DLD1 (cell line): Measurements from ENCODE around the gene GRAP.
"Not testable (repeated sequence)": the region's sequence is repeated elsewhere in the genome, so short reads cannot be mapped to it uniquely, and the experiment has no call there.

Source experiments
- in situ Hi-C: cut with HindIII; loops from 2 replicates; pipeline ENCODE4 v1.10.0; 2017; ENCODE audit warnings: low sequenced_read_pairs

GRAP gene

DNA sequence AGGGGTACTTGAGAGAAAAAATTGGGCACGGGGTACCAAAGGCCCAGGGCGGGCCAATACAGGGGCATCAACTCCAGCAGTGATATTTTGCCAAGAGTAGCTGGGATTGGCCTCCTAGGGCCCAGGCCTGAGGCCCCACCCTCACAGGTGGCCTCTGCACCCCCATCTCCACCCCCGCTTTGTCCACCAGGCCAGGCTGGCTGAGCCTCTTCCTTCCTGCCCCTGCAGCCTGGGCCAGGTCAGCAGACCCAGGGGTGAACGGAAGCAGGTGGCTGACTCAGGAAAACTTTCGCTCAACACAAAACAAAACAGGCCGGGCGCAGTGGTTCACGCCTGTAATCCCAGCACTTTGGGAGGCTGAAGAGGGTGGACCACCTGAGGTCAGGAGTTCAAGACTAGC, 3.7 kb downstream of the GRAP start:
- in situ Hi-C loops: not testable (repeated sequence)

DNA sequence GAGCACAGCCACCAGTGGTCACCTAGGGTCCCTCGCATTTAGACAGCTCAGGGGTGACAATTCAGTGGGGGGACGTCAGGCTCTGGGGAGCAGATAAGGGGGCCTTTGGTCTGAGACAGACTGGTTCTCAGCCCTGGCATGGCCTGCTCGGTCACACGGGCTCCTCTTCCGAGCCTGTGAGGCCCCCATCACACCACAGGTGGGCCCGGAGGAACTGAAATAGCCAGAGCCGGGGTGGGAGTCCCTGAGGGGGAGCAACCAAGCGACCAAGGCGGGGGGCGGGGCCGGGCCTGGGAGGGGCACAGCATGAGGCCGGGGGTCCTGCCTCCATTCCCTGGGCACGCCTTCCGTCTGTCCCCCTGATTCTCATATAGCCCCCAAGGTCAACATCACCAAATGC, 4.4 kb downstream of the GRAP start:
- in situ Hi-C loops: not testable (repeated sequence)

DNA sequence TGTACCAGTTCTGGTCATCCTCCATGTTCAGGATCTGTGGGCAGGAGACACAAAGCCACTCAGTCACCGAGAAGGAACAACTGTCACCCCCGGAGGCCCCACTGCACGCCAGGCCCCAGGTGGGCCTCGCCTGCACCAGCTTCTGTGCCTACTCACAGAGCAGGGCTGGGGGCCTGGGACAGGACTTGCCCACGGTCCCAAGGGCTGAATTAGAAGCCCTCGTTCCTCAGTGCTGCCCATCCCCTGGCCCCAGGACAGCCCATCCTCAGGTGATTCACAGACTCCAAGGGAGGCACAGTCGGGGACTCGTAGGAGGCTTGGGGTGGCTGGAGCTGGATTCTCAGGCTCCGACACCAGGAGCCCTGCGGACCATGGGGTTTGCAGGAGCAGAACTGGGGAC, 4.9 kb downstream of the GRAP start:
- in situ Hi-C loops: not testable (repeated sequence)

DNA sequence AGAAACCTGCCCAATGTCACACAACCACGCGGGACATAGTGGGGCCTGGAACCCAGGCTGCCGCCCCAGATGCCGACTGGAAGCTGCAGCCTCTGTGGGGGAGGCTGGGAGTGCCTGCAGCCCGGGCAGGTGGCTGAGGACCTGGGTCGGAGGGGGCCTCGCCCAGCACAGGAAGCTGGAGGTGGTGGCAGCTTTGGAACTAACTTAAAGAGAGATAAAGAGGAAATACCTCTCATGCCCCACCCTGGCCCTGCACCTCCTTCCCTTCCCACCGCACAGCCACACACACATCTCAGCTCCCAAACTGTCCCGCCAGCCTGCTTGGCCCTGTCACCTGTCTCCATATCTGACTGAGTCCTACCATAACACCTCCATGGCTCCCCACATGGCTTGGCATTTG, 6.4 kb downstream of the GRAP start:
- in situ Hi-C loops: not testable (repeated sequence)

DNA sequence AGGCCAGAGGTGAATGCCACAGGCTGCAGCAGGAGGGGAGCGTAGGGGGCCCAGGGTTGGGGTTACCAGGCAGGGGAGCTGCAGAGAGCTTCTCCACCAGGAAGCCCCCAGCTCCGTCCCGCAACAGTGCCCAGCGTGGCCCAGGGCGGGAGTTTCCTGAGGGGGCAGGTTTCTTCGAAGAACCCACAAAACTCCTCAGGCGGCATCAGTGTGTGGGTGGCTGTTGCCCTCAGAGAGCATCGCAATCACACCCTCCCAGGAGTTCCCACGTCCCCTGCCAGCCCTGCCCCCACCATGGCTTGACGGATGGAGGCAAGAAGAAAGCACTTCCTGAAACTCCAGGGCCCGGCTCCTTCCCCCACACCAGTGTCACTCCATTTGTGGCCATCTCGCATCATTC, 8.0 kb downstream of the GRAP start:
- in situ Hi-C loops: not testable (repeated sequence)

DNA sequence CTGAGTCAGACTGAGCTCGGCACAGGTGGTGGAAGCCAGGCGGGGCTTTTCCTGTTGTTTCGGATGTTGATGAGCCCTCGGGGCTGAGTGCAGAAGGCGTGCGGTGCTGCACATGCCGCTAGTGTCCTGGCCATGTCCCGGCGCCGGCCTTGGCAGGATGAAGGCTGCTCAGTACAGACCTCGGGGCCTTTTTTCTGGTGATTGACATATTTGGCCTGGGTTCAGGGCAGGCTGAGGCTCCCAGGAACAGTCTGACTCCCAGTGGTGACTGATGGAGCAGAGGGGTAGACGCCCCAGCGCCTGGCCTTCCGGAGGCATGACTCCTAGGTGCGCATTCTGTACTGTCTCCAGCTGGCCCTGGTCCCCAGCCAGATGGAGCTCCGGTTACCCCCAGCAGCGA, 8.8 kb downstream of the GRAP start:
- in situ Hi-C loops: not testable (repeated sequence)

DNA sequence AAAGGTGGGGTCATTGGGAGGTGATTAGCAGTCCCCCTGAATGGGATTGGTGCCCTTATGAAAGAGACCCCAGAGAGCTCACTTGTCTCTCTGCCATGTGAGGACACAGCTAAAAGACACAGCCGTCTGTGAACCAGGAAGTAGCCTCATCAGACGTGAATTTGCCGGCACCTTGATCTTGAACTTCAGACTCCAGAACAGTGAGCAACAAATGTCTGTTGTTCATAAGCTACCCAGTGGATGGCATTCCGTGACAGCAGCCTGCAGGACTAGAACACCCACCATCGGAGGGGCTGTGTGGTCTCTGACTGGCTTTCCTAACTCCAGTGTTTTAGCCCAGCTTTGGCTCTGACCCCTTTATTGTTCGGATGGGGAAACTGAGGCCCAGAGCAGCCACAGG, 9.2 kb downstream of the GRAP start:
- in situ Hi-C loops: not testable (repeated sequence)

DNA sequence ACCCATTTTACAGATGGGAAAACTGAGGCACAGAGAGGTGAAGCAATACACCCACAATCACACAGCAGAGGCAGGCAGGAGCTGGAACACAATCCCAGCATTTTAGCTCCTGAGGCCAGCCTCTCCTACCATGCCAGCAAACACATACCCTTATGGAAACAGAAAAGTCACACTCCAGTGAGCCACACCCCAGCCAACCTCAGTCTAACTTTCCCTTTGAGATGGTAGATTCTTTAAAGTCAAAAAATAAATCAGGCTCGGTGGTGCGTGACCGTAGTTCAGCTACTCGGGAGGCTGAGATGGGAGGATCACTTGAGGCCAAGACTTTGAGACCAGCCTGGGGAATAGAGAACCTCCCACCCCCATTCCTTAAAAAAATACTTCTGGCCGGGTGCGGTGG, 10.6 kb downstream of the GRAP start:
- in situ Hi-C loops: not testable (repeated sequence)

DNA sequence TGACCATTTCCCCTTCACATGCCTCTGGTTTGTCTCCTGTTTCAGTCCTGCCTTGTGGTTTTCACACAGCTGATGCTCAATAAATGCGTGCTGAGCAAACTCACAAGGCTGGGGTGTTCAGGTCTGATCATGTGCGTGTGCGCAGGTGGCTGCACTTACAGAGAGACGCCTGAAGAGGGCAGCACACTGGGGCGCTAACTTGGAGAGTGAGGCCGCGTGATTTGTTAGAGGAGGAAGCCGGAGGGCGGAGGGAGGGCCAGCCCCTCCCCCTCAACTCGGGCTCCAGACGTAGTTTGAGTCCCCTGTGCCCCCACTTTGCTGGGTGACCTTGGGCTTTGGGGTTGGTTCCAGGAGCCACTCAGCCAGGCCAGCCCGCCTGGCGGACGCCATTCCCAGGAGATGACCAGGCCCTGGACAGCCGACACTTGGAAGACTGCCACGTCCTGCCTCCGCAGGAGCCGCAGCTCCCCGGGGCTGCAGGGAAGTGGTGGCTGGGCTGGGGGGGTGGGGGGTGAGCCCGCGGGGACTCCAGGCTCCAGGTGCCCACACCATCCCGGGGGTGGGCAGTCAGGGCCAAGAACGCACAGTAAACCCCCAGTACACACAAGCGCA, 14.3 kb downstream of the GRAP start:
- in situ Hi-C loops: not testable (repeated sequence)

DNA sequence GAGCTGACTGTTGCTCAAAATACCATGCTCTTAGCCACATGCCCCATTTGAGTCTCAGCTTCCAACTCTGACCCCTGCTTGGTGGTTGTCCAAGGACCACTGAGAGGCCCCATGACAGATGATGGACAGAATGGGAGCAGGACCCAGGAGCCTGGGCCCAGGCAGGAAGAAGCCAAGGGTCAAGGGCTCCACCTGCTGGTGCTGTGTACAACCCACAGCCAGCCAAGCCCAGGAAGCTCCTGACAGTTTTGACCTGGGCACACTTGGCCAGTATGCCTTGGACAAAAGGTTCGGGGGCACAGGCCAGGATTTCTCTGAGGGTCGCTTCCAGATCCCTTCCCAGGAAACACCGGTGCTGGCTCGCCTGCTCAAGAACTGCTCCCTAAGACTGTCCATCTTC, 15.0 kb downstream of the GRAP start:
- in situ Hi-C loops: not testable (repeated sequence)

DNA sequence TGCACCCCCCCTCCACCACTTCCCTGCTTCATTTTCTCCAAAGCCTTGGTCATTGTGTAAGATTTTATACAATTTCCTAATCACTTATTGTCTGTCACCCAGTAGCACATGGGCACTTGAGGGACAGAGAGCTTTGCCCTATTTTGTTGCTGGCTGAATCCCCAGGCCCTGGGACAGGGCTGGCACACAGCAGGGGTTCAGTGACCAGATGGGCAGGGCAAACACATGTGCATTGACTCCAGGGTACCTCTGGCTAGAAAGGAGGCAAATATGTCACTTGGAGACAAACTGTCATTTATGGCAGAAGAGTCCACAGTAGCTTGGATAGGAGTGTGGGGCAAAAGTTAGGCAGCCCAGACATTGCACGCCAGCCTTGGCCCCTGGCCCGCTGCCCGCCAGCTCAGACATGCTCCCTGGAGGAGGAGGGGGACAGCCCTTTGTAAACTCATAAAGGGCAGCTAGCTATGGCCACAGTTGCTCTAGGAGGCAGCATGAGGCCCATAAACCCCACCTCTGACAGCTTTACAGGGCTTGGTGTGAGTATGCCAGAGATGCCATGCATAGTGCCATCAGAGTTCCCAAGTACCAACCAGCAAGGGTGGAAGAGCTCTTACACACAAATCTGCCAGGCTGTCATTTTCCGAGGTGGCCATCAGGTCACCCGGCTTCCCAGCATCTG, 15.8 kb downstream of the GRAP start:
- in situ Hi-C loops: not testable (repeated sequence)

DNA sequence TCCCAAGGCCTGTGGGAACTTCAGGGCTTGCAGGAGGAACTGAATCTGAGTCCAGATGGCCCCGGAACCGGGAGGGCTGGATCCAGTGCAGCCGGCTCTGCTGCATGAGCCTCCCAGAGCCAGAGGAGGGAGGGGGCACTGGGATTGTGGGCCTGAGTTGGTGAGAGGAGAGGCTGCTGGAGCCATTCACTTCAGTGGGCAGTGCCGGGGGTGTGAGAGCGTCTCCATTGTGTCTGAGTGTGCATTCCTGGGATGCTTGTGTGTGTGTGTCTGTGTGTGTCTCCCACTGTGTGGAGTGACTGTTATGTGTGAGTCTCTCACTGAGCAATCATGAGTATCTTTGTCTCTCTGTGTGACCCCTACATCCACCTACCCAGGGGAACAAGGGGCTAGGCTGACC, 17.0 kb downstream of the GRAP start:
- in situ Hi-C loops: not testable (repeated sequence)

DNA sequence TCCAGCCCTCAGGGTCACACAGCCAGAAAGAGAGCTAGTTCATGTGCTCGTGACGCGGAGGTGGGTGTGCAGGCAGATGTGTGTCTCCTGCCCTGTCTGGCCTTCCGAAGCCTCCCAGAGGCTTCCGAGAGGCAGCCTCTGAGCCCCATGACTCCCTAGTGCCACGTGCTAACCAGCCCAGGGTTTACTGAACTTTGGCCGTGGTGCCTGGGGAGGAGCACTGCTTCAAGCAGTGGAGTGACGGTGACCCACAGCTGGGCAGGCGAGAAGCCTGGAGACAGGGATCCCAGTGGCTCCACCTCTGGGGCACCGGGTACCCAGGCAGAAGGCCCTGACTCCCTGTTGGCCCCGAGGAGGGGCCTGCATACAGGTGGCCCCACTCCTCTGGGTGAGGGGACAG, 18.1 kb downstream of the GRAP start:
- in situ Hi-C loops: not testable (repeated sequence)

DNA sequence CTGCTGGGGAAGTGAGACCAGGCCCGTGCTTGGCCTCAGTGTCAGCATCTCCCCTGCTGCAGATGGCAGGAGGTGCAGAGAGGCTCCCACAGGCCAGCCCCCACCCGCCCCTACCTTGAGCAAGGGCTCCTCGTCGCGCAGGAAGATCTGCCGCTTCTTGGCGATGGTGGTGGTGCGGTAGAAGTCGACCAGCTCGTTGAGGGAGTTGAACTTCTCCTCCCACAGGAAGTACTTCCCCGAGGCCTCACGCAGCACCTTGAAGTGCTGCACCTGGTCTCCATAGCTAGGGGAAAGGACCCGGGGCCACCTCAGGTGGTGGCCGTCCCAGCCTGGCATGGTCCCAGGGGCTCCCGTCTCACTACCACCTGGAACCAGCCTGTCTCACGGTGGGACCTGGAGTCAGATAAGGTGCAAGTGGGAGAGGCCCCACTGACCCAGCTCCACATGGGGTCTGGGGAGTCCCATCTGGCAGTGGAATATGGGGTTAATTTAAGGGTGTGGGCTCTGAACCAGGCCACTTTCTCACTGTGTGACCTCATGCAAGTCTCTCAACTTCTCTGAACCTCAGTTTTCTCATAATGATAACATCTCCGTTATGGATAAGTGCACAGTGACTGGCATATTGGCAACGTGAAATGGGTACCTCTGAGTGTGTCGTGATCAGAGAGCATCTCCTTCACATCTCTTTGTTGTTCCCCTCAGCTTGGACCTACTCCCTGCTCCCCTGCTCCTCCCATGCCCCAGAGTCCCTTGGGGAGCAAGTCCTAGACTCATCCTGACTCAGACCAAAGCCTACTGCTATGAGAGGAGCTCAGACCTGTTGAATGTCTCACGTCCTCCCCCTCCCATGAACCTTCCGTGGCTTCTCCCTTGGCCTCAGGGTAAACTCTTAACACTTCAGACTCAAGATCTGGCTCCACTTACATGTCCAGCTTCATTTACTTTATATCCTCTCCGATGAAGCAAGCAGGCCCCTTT, 22.4 kb downstream of the GRAP start:
- in situ Hi-C loops: no loop called here

DNA sequence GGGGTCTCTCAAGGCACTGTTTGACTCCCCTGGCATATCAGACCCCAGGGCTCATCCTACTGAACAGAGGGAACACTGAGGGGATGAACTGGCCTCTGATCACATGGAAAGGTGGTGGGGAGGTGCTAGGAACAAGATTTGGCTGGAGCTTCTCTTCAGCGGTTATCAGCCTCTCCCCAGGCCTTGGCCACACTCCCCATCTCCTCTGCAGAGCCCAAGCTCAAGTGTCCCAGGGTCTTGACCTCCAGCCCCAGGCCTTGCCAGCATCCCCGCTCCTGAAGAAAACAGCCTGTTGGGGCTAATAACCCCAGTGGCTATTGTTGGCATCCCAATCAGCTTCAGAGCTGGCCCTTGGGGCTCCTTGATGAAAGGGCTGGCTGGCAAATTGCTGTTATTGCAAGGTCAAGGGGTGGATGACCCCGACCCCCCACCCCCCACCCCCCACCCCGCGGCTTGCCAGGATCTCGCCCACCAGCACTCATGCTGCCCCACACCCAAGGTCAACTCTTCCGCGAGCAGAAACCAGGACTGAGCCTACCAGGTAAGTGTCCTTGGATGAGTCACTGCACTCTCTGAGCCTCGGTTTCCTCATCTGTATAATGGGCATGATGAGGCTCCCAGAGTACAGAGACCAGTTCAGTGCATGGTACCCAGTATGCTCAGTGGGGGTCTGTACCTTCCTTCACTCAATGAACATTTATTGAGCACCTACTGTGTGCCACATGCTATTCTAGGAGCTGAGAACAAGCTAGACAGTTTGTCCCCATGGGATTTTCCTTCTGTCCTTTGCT, 23.4 kb downstream of the GRAP start:
- in situ Hi-C loops: no loop called here

DNA sequence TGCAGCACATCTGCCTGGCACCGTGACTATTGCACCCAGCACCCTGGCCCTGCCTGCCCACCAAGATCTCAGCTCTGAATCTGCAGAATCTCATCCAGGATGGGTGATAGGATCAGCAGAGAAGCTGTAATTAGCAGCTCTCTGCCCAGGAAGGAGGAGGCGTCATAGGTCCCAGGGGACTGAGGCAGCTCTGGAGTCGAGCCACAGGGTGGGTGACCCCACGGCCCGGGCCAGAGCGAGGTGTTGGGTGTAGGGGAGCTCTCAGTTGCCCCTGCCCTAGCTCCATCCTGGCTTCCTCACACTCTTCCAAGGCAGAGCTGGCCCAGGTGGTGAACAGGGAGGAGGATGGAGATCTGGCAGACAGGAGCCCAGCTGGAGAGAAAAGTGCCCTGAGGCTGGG, 24.0 kb downstream of the GRAP start:
- in situ Hi-C loops: no loop called here

DNA sequence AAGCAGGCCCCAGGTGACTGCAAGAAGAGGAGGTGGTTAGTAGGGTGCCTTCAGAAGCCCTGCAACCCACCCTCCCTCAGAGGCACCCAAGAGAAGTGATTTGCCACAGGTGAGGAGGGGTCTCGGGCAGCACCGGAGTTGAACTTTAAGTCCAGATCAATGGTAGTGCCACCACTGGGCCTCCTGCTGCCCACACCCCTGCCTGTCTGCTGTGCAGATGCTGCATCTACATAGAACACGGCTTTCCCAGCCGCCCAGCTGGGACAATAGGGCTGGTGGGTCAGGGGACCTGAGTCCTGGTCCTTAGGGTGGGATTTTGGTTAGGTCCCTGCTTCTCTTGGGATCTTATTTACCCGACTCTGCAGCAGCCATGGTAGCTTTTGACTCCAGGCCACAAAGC, 24.6 kb downstream of the GRAP start:
- in situ Hi-C loops: no loop called here

DNA sequence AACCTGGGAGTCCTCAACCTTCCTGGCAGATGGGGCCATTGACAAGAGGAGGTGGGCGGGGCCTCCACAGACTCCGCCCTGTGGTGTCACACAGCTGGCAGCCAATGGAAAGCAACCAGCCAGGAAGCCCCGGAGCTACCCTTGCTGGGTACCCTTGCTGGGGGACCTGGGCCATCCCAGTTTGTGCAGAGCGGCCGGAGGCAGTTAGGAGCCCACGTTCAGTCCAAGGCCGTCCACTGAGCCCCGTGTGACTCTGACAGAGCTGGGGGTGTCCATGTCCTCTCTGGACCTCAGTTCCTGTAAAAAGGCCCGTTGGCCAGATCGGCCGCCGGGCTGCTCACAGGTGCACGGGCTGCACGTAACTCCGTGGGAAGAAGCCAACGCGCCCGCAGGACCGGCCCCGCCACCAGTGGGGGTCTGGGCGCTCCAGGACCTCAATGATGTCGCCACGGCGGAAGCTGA, 25.1 kb downstream of the GRAP start:
- in situ Hi-C loops: no loop called here

DNA sequence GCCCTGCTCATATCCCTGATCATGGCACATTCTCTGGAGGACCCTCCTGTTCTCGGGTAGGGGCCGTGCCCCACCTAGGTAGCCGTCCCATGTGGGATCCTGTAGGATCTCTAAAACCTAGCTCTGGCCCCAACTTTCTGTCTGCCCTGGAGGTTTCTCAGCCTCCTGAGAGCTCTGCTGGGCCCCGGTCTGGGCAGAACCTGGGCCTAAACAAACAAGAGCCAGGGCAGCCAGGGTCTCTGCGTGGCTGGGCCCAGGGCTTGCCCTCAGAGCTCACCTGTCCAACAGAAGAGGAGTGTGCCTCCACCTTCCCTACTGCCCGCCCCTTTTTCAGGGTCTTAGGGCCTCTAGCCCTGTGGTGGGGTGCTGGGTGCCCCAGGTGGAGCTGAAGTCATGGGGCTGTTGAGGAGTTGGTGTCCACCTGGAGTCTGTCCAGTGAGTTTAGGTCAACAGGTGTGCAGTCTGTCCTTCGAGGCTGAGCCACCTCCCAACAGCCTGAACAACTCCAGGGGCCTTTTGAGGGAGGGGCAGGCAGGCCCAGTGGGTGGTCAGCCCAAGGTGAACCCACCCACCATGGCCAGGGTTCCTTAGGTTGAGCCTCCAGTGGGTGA, 25.6 kb downstream of the GRAP start:
- in situ Hi-C loops: not testable (repeated sequence)

DNA sequence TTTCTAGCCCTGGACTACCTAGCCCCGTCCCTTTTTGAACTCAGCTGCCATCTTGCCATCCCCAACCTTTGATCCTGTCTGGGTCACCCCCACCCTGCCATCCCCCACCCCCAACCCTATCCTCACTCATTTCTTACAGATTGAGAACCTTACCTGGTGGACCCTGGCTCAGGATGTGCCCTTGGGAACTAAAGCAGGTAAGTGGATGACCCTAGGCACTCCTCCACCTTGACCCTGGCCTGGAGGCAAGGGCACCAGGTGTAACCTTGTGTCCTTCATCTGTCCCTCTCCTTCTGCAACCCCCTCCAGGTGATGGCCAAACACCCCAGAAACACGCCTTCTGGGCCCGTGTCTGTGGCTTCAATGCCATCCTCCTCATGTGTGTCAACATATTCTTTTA, 26.7 kb downstream of the GRAP start:
- in situ Hi-C loops: no loop called here
